PC-9 (cell line): ENCODE measurements around the gene ATP13A3.

Experiments
- EZH2 ChIP-seq: fragments of 200-600 bp; sonication (generic); IDR thresholded peaks from 2 replicates; pipeline ENCODE4 v1.8.0; 2017; ENCODE audit warnings: antibody characterized with exemption, low read depth
- TF ChIP-seq, protein P1 (sequence below): fragments of 200-600 bp; sonication (generic); conservative IDR thresholded peaks from 2 replicates; pipeline ENCODE4 v1.6.1; 2017; ENCODE audit warnings: mixed run types, antibody characterized with exemption, mild to moderate bottlenecking, moderate library complexity

DNA sequence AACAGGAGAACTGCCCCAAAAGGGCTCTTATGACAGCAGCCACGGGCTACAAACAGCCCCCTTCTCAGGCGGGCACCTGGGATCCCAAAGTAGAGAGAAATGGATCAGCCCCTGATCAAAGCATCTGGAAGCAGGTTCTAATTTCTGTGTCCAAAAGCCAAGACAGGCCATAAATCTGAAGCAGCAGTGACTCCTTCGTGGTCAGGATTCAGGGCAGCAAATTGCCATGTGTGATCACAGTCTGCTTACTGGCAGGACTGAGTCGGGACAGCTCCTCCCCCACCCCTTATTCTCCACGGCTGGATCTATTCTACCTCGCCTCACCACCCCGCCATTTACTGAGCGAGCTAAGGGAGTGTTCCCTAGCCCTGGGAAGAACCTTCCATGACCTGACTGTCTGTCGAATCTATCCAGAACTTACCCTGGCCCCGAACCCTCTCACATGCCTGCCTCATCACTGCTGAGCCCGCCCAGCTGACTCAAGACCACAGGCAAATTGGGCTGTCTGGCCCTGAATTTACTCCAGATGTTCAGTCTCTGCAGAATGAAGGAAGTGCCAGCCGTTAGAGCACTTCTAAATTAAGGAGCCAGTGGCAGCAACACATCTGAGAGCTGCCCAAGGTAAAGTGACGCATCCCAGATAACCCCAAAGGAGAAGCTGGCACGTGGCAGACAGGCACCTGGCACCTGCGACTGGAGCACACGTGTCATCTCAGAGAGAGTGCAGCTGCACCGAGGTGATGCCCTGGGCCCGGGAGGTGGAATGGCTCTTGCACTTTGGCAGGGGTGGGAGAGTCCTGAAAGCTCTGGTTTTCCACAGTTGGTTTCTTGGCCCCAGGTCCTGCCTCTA is 118.6 kb downstream of the ATP13A3 start:
- TF ChIP-seq, protein P1, sequence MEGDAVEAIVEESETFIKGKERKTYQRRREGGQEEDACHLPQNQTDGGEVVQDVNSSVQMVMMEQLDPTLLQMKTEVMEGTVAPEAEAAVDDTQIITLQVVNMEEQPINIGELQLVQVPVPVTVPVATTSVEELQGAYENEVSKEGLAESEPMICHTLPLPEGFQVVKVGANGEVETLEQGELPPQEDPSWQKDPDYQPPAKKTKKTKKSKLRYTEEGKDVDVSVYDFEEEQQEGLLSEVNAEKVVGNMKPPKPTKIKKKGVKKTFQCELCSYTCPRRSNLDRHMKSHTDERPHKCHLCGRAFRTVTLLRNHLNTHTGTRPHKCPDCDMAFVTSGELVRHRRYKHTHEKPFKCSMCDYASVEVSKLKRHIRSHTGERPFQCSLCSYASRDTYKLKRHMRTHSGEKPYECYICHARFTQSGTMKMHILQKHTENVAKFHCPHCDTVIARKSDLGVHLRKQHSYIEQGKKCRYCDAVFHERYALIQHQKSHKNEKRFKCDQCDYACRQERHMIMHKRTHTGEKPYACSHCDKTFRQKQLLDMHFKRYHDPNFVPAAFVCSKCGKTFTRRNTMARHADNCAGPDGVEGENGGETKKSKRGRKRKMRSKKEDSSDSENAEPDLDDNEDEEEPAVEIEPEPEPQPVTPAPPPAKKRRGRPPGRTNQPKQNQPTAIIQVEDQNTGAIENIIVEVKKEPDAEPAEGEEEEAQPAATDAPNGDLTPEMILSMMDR: no peak
- no peak for TF ChIP-seq EZH2
